MM.1S (cell line): Measurements from ENCODE around the gene USF3.

Source experiments
- CTCF ChIP-seq: fragments of 300-600 bp; sonication (generic); IDR thresholded peaks from 2 replicates; pipeline ENCODE4 v1.5.1; 2016; ENCODE audit warnings: antibody characterized with exemption, low read length, mixed read lengths
- EZH2 ChIP-seq: fragments of 300-600 bp; sonication (generic); optimal IDR thresholded peaks from 2 replicates; pipeline ENCODE3; 2017; ENCODE audit warnings: low read depth, mild to moderate bottlenecking, antibody characterized with exemption, low read length, mixed read lengths

- no peak for TF ChIP-seq CTCF
- TF ChIP-seq EZH2 = no peak
Observed at GRCh38 chr3:113623811-113624210, 72.6 kb downstream of the USF3 start.
